Activated T-helper 17 cell treated with anti-CD3 and anti-CD28 coated beads, Interleukin-2, amount 50 U/mL, for 72 hours (primary cell): ENCODE measurements around the gene B4GALNT1. TPM values are rescaled to one million over a fixed set of nuclear protein-coding genes. Genes with fewer than 3 reads are reported as not detected.

Source experiments
- ATAC-seq: fragments of 150-1000 bp; cut with Tn5 transposase; replicated peaks from 2 replicates; pipeline ENCODE4 v1.10.0; 2021; ENCODE audit warnings: mild to moderate bottlenecking, moderate library complexity
- H3K27ac Mint-ChIP-seq: one replicate; pipeline ENCODE4 v1.8.0; 2022; ENCODE audit warnings: mixed read lengths
- H3K27me3 Mint-ChIP-seq: one replicate; pipeline ENCODE4 v1.8.0; 2022; ENCODE audit warnings: mixed read lengths
- H3K36me3 Mint-ChIP-seq: one replicate; pipeline ENCODE4 v1.8.0; 2022; ENCODE audit warnings: low read depth, mild to moderate bottlenecking, mixed read lengths
- H3K4me1 Mint-ChIP-seq: one replicate; pipeline ENCODE4 v1.8.0; 2022; ENCODE audit warnings: mixed read lengths
- H3K4me3 Mint-ChIP-seq: one replicate; pipeline ENCODE4 v1.8.0; 2022; ENCODE audit warnings: mild to moderate bottlenecking, mixed read lengths
- H3K9me3 Mint-ChIP-seq: one replicate; pipeline ENCODE4 v1.8.0; 2022; ENCODE audit warnings: mixed read lengths
- total RNA-seq, 2 donors: library from RNA; stranded (reverse); gene quantifications; one replicate each; pipeline ENCODE4 v1.2.3, GENCODE V29; 2022

B4GALNT1 gene
- total RNA-seq, 2 donors from 2014 or later: 1.5 to 3.7 TPM

DNA sequence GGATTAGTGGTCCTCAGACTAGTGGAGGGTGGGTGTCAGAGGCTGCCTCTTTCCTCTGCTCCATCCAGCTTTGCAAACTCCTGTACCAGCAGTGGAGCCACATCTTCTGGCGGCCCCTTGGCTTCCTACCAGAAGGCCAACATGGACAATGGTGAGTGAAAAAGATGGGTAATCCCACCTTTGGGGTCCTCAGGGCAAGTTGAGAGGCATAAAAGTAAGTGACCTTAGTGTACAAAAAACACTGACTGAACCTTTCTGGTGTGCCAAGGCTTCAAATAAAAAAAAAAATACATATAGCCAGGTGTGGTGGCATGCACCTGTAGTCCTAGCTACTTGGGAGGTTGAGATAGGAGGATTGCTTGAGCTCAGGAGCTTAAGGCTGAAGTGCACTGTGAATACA, 51.2 kb downstream of the B4GALNT1 start:
- Mint-ChIP-seq H3K4me1 (peaks cover 6% of the 10 kb centered on the region), H3K27ac (no peak overlapping the region), H3K27me3 (peaks cover 4% of the 10 kb centered on the region), H3K9me3 (no peaks in the 10 kb centered on the region), H3K36me3 (no peaks in the 10 kb centered on the region), H3K4me3 (no peak overlapping the region)
- ATAC-seq: no peak

- Mint-ChIP-seq H3K9me3 (no peaks in the 10 kb centered on the region), H3K27me3 (peaks cover 4% of the 10 kb centered on the region), H3K27ac (no peak overlapping the region), H3K36me3 (no peaks in the 10 kb centered on the region), H3K4me3 (no peak overlapping the region), H3K4me1 (peaks cover 6% of the 10 kb centered on the region)
- ATAC-seq: no peak
These were observed 52.6 kb downstream of the B4GALNT1 start for GRCh38 chr12:57580466-57580795.

DNA sequence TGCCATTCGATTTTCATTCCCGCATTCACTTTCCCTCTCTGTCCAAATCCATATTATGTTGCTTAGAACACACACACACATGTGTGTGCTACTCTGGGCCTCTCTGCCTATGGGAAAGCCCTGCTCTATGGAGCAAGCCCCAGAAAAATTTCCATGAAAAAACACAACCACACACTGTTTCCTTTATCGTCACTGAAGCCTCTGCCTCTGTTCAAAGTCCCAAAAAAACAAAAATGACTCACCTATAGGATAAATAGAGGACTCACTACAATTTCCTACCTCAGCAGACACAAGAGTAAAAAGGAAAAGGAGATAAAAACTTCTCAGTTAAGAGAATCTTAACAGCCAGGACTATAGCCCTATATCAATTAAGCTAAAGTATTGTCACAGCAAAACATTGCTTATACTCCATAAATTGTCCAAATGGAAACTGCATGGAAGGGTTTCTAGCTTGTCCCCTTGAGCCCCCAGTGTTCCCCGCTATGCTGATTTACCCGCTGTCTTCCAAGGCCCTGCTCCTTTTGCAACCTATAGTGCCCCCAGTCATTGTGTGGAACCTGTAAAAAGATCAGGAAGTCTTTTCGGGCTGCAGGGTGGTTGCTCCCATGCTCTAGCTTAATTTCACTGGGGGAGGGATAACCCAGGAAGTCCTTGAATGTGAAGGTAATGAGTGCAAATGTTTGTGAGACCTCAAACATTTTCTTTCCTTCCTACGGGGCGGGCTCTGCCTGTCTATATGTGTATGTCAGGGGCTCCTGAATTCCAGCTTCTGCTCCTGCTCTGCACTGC, 53.1 kb downstream of the B4GALNT1 start:
- Mint-ChIP-seq H3K27ac (peak overlapping the region; percentile 41), H3K27me3 (peaks cover 4% of the 10 kb centered on the region), H3K4me3 (no peak overlapping the region), H3K9me3 (no peaks in the 10 kb centered on the region), H3K36me3 (no peaks in the 10 kb centered on the region), H3K4me1 (peaks cover 6% of the 10 kb centered on the region)
- ATAC-seq: no peak

- Mint-ChIP-seq H3K4me1 (peaks cover 6% of the 10 kb centered on the region), H3K36me3 (no peaks in the 10 kb centered on the region), H3K9me3 (no peaks in the 10 kb centered on the region), H3K4me3 (no peak overlapping the region), H3K27ac (no peak overlapping the region), H3K27me3 (peaks cover 4% of the 10 kb centered on the region)
- no peak for ATAC-seq
These were observed 54.0 kb downstream of the B4GALNT1 start for GRCh38 chr12:57579011-57579410.

- ATAC-seq: no peak
- Mint-ChIP-seq H3K9me3 (no peaks in the 10 kb centered on the region), H3K27ac (no peak overlapping the region), H3K36me3 (no peaks in the 10 kb centered on the region), H3K4me3 (no peak overlapping the region), H3K4me1 (peaks cover 2% of the 10 kb centered on the region), H3K27me3 (peaks cover 2% of the 10 kb centered on the region)
These were observed 54.8 kb downstream of the B4GALNT1 start for GRCh38 chr12:57577981-57578758.

GRCh38 chr12:57576613-57577160, 56.3 kb downstream of the B4GALNT1 start:
- Mint-ChIP-seq H3K27ac (no peak overlapping the region), H3K36me3 (no peaks in the 10 kb centered on the region), H3K4me3 (no peak overlapping the region), H3K9me3 (no peaks in the 10 kb centered on the region), H3K4me1 (no peaks in the 10 kb centered on the region), H3K27me3 (no peaks in the 10 kb centered on the region)
- no peak for ATAC-seq

Other genes starting within 250 kb of the B4GALNT1 start
- gene R3HDM2, start 202.2 kb downstream of the B4GALNT1 start, total RNA-seq: 10 to 100 TPM; 36.6 to 54.6 TPM
- gene INHBC, start 198.4 kb downstream of the B4GALNT1 start, total RNA-seq: not detected
- not detected for gene INHBE, start 177.9 kb downstream of the B4GALNT1 start, total RNA-seq
- 1 to 10 TPM in 1 of 2 donors, under 1 TPM in 1; 0.48 to 1.4 TPM for gene GLI1, start 173.4 kb downstream of the B4GALNT1 start, total RNA-seq
- 100 to 1,000 TPM; 131 to 225 TPM for gene ARHGAP9, start 153.3 kb downstream of the B4GALNT1 start, total RNA-seq
- 100 to 1,000 TPM; 130 to 243 TPM for gene MARS1, start 145.1 kb downstream of the B4GALNT1 start, total RNA-seq
- gene DDIT3, start 112.7 kb downstream of the B4GALNT1 start, total RNA-seq: 10 to 100 TPM; 14.2 to 25.3 TPM
- 10 to 100 TPM; 78.8 to 83.1 TPM for gene MBD6, start 110.4 kb downstream of the B4GALNT1 start, total RNA-seq
- 10 to 100 TPM; 78.5 to 96.4 TPM for gene DCTN2, start 86.0 kb downstream of the B4GALNT1 start, total RNA-seq
- 1 to 10 TPM; 2.0 to 3.0 TPM for gene KIF5A, start 83.2 kb downstream of the B4GALNT1 start, total RNA-seq
- 10 to 100 TPM; 16.0 to 23.0 TPM for gene PIP4K2C, start 42.0 kb downstream of the B4GALNT1 start, total RNA-seq
- gene DTX3, start 28.4 kb downstream of the B4GALNT1 start, total RNA-seq: 10 to 100 TPM; 16.7 to 19.5 TPM
- 1 to 10 TPM; 1.5 to 1.6 TPM for gene ARHGEF25, start 21.8 kb downstream of the B4GALNT1 start, total RNA-seq
- gene OS9, start 60.9 kb upstream of the B4GALNT1 start, total RNA-seq: 100 to 1,000 TPM; 107 to 114 TPM
- 10 to 100 TPM; 34.9 to 52.0 TPM for gene AGAP2, start 105.5 kb upstream of the B4GALNT1 start, total RNA-seq
- 10 to 100 TPM; 10.7 to 18.7 TPM for gene TSPAN31, start 111.8 kb upstream of the B4GALNT1 start, total RNA-seq
- 100 to 1,000 TPM; 132 to 242 TPM for gene CDK4, start 119.1 kb upstream of the B4GALNT1 start, total RNA-seq
- gene MARCHF9, start 121.9 kb upstream of the B4GALNT1 start, total RNA-seq: 10 to 100 TPM; 22.5 to 26.9 TPM
- gene CYP27B1, start 133.9 kb upstream of the B4GALNT1 start, total RNA-seq: 10 to 100 TPM; 14.4 to 14.7 TPM
- gene METTL1, start 138.9 kb upstream of the B4GALNT1 start, total RNA-seq: 10 to 100 TPM; 19.0 to 39.5 TPM
- 10 to 100 TPM in 1 of 2 donors, 1 to 10 TPM in 1; 5.4 to 11.5 TPM for gene EEF1AKMT3, start 139.4 kb upstream of the B4GALNT1 start, total RNA-seq
- gene TSFM, start 149.6 kb upstream of the B4GALNT1 start, total RNA-seq: 10 to 100 TPM; 30.7 to 63.8 TPM
- 1 to 10 TPM; 1.9 to 2.7 TPM for gene AVIL, start 185.5 kb upstream of the B4GALNT1 start, total RNA-seq
- gene CTDSP2, start 213.5 kb upstream of the B4GALNT1 start, total RNA-seq: 100 to 1,000 TPM in 1 of 2 donors, 10 to 100 TPM in 1; 68.5 to 113 TPM